HL-60 (cell line): ENCODE data around the gene PITPNC1.
A peak's percentile ranks its signal among the peaks of the same experiment; 100 is the strongest.

Experiments used
- DNase-seq, 2 experiments: peaks; one replicate each; pipeline ENCODE4 v3.0.0-alpha.2; 2010 to 2020; ENCODE audit warnings: low read depth in 1 of 2, low spot score in 1 of 2
- H3K27ac ChIP-seq: fragments of 250-450 bp; sonication (Bioruptor Pico); replicated peaks from 2 replicates; pipeline ENCODE4 v1.5.1; 2020; ENCODE audit warnings: mild to moderate bottlenecking, moderate library complexity
- H3K27me3 ChIP-seq: fragments of 250-450 bp; sonication (Bioruptor Pico); 2 replicates; pipeline ENCODE4 v1.5.1; 2021; ENCODE audit warnings: mild to moderate bottlenecking, moderate library complexity; ENCODE audit not compliant: insufficient read depth, poor library complexity, severe bottlenecking
- H3K4me3 ChIP-seq: replicated peaks from 2 replicates; pipeline ENCODE4 v1.5.1; 2011; ENCODE audit warnings: mild to moderate bottlenecking, control low read depth, low read length; ENCODE audit not compliant: insufficient read depth
- GABPA ChIP-seq: IDR thresholded peaks from 2 replicates; pipeline ENCODE4 v1.6.1; 2012; ENCODE audit warnings: low read depth
- POLR2AphosphoS5 ChIP-seq: IDR thresholded peaks from 2 replicates; pipeline ENCODE4 v1.6.1; 2012; ENCODE audit warnings: low read depth
- SPI1 ChIP-seq: IDR thresholded peaks from 2 replicates; pipeline ENCODE4 v1.6.1; 2012; ENCODE audit warnings: low read depth, mild to moderate bottlenecking, borderline replicate concordance
- TF ChIP-seq, protein P1 (sequence below): IDR thresholded peaks from one replicate; pipeline ENCODE4 v1.5.1; 2011; ENCODE audit warnings: low read length, control low read depth, inconsistent platforms; ENCODE audit not compliant: insufficient read depth
- TF ChIP-seq, protein P2 (sequence below): IDR thresholded peaks from 2 replicates; pipeline ENCODE4 v1.6.1; 2012; ENCODE audit warnings: low read depth; ENCODE audit not compliant: insufficient replicate concordance

Gene PITPNC1

GRCh38 chr17:67546578-67547527 lies 169.8 kb downstream of the PITPNC1 start:
- no peak for TF ChIP-seq SPI1
- TF ChIP-seq, protein P1, sequence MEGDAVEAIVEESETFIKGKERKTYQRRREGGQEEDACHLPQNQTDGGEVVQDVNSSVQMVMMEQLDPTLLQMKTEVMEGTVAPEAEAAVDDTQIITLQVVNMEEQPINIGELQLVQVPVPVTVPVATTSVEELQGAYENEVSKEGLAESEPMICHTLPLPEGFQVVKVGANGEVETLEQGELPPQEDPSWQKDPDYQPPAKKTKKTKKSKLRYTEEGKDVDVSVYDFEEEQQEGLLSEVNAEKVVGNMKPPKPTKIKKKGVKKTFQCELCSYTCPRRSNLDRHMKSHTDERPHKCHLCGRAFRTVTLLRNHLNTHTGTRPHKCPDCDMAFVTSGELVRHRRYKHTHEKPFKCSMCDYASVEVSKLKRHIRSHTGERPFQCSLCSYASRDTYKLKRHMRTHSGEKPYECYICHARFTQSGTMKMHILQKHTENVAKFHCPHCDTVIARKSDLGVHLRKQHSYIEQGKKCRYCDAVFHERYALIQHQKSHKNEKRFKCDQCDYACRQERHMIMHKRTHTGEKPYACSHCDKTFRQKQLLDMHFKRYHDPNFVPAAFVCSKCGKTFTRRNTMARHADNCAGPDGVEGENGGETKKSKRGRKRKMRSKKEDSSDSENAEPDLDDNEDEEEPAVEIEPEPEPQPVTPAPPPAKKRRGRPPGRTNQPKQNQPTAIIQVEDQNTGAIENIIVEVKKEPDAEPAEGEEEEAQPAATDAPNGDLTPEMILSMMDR: no peak
- TF ChIP-seq POLR2AphosphoS5: no peak
- TF ChIP-seq GABPA: no peak
- TF ChIP-seq, protein P2, sequence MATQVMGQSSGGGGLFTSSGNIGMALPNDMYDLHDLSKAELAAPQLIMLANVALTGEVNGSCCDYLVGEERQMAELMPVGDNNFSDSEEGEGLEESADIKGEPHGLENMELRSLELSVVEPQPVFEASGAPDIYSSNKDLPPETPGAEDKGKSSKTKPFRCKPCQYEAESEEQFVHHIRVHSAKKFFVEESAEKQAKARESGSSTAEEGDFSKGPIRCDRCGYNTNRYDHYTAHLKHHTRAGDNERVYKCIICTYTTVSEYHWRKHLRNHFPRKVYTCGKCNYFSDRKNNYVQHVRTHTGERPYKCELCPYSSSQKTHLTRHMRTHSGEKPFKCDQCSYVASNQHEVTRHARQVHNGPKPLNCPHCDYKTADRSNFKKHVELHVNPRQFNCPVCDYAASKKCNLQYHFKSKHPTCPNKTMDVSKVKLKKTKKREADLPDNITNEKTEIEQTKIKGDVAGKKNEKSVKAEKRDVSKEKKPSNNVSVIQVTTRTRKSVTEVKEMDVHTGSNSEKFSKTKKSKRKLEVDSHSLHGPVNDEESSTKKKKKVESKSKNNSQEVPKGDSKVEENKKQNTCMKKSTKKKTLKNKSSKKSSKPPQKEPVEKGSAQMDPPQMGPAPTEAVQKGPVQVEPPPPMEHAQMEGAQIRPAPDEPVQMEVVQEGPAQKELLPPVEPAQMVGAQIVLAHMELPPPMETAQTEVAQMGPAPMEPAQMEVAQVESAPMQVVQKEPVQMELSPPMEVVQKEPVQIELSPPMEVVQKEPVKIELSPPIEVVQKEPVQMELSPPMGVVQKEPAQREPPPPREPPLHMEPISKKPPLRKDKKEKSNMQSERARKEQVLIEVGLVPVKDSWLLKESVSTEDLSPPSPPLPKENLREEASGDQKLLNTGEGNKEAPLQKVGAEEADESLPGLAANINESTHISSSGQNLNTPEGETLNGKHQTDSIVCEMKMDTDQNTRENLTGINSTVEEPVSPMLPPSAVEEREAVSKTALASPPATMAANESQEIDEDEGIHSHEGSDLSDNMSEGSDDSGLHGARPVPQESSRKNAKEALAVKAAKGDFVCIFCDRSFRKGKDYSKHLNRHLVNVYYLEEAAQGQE: no peak
- no peaks in the 10 kb centered on the region for H3K27me3 ChIP-seq
- H3K4me3 ChIP-seq: no peak overlapping the region
- DNase-seq: peak in 1 of 2 experiments; percentile 37
- no peak overlapping the region for H3K27ac ChIP-seq

GRCh38 chr17:67548693-67549092 lies 171.6 kb downstream of the PITPNC1 start:
- Histone ChIP-seq H3K27ac (no peak overlapping the region), H3K27me3 (no peaks in the 10 kb centered on the region), H3K4me3 (no peak overlapping the region)
- no peak for DNase-seq
- TF ChIP-seq POLR2AphosphoS5 (no peak), SPI1 (no peak), GABPA (no peak)
- TF ChIP-seq, protein P1: no peak
- TF ChIP-seq, protein P2: no peak

GRCh38 chr17:67549820-67550219 lies 172.7 kb downstream of the PITPNC1 start:
- TF ChIP-seq, protein P2: no peak
- TF ChIP-seq SPI1 (no peak), POLR2AphosphoS5 (no peak), GABPA (no peak; the same call in 1 of the 2 replicates)
- TF ChIP-seq, protein P1: no peak
- Histone ChIP-seq H3K27me3 (no peaks in the 10 kb centered on the region), H3K4me3 (no peak overlapping the region), H3K27ac (no peak overlapping the region)
- no peak for DNase-seq
